Glomerular endothelial cell (primary cell): ENCODE data around the gene DPYD. TPM values are rescaled to one million over a fixed set of nuclear protein-coding genes. Genes with fewer than 3 reads are reported as not detected.
A peak's percentile ranks its signal among the peaks of the same experiment; 100 is the strongest.

ENCODE experiments used
- DNase-seq: peaks from one replicate; pipeline ENCODE4 v3.0.0-alpha.2; 2011; ENCODE audit warnings: low read depth, low spot score; ENCODE audit errors: extremely low read depth
- total RNA-seq: library from RNA; depleted of rRNA; stranded (reverse); fragments of >200 nt; gene quantifications from 2 replicates; pipeline ENCODE4 v1.2.3, GENCODE V29; 2015

DPYD gene
- total RNA-seq, 1 donor from 2014 or later: 6.4 TPM

GRCh38 chr1:97464305-97464704 lies 456.5 kb downstream of the DPYD start:
- no peak for DNase-seq

DNA sequence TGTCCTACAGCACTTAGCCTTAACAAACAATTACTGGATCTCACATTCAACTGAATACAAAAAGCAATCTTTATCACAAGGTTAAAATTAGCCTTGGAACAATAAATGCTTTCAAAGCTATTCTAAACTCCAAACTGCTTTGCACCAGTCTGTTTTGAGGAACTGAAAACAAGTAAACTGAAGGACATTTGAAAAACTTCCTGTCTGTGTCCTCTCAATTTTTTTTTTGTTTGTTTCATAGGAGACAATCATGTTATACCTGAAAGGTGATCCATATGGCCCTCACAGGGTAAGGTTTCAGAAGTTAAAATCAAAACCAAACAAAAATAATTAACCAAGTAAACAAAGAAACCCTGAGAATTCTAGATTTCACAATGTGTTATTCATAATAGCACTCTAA lies 459.1 kb downstream of the DPYD start:
- DNase-seq: no peak

DNA sequence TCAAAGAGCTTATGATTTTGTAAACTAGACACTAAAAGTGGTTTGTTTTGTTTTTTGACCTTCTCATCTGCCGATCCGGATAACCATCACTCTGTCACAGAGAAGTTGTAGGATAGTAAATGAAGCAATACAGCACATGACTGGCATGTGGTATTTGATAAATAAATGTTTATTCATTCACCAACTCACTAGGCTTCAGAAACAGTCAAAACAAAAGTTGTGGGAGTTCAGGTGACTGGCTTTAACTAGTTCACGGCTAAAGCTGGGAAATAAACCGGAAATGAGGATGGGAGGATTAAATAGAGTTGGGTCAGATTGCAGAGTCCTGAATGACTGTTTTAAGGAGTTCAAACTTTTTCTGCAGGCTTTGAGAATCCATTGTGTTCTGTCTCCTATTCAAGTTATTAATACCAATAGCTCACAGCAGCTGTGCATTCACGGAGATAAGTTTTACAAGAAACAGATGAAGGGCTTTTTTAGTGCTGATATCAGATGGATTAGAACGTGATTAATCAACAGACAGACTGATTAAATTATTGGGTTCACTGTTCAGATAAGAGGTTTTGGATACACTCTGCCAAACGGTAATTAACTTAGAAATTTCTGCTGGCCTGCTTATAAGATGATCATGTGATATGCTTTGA lies 463.3 kb downstream of the DPYD start:
- DNase-seq: no peak

DNA sequence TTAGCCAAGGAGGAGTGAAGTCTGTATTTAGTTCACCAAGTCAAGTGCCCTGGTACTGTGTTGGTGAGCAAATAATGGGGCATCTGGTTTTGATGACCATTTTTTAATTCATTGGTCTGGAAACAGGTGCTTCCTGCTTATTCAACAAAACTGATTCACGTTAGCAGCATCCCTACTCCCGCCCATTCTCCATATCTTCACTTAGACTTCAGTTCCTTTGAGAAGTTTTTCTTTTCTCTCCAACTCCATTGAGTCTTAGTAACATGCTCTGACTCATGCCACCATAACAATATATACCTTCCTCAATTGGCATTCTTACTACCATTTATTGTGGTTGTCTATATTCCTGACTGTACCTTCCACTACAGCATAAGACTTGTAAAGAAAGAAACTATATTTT lies 468.9 kb downstream of the DPYD start:
- DNase-seq: peak; percentile 48

- DNase-seq: no peak
Measured at GRCh38 chr1:97451046-97451826, 469.6 kb downstream of the DPYD start.

GRCh38 chr1:97441966-97442365 lies 478.9 kb downstream of the DPYD start:
- DNase-seq: no peak

DNA sequence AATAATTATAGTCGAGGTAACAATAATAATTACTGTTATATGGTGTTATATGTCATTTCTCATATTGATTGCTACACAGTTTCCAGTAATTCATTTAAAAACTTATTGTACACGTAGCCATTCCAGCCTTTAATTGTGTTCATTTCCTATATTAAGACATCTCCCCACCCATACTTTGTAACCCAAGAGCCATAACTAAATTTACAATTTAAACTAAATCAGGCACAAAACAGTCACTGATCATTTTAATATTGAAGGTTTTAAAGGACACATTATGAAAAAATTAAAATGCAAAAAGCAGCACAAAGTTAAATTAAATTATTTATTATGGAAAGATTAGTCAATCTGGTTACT lies 487.0 kb downstream of the DPYD start:
- DNase-seq: no peak

DNA sequence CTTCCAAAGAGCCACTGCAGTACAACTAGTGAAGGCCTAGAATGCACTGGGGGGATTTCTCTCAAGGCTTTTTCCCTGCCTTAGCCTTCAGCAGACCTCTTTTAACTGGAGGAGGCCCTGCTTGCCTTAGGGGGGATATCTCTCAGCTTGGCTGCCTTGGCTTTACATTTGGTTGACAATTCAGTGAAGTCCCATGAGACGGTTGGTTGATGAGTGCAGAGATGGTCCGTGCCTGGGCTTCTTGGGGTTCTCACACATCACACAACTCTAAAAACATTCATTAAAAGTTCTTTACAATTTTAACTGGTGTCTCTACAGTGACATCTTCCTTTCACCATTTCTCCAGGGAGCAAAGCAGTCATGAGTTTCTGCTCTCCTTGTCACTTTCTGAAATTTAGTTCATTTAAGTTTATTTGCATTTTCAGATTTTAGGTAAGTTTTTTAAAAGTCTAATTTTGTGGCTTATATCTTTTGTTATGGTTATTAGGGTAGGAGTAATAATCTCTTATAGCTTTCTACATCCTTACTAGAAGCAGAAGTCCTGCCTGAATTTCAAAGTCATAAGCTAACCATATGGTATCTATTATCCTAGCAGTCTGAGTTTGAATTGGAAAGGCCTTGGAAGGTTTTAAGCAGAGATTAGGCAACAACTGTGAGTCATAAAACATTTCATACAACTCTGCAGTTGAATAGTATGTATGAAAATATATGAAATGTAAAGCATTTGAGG lies 487.6 kb downstream of the DPYD start:
- no peak for DNase-seq

GRCh38 chr1:97427371-97427770 lies 493.5 kb downstream of the DPYD start:
- no peak for DNase-seq

DNA sequence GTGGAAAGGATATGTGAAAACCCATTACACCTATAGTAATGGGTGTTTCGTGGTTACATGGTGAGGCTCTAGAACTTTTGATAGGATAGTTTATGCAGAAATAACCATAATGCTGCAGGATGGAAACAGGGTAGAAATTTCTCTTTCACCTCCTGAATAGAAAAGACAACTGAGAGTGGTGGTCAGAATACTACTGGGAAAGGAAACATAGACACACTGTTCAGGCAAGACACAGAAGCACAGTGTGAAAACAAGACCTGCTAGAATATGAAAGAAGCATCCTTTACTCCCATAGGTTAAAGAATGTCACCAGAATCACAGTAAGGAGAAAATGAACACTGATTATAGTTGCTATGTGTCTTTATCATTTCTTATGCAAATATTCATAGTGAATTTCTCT lies 496.6 kb downstream of the DPYD start:
- DNase-seq: no peak

GRCh38 chr1:97423403-97423802 lies 497.4 kb downstream of the DPYD start:
- no peak for DNase-seq

- no peak for DNase-seq
Measured at GRCh38 chr1:97417661-97418060, 503.2 kb downstream of the DPYD start.

DNA sequence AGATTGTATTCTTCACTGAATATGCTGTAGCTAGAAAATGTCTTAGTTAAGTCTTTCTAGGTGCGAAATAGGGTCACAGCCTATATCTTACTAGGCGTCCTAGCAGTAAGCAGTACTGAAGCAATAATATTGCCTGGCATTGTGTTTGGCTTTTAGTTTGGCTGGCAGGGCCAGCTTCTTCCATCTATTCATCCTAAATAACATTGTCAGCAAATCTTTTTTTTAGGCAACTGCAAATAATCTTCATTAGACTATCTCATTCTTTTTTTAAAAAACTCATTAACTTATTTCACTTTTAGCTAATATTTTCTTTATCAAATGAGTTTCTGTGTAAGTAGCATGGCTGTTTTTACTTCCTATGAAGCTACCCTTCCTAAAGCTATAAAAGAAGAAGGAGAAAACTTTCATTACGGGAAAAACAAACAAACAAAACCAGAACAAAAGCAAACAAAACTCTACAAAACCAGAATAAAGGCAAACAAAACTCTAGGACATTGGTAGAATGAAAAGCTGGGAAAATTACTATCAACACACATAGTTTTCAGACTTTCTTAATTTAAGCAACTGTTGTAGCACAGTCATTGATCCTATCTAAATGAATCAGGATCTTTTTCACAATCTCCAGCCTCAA lies 506.0 kb downstream of the DPYD start:
- DNase-seq: no peak

DNA sequence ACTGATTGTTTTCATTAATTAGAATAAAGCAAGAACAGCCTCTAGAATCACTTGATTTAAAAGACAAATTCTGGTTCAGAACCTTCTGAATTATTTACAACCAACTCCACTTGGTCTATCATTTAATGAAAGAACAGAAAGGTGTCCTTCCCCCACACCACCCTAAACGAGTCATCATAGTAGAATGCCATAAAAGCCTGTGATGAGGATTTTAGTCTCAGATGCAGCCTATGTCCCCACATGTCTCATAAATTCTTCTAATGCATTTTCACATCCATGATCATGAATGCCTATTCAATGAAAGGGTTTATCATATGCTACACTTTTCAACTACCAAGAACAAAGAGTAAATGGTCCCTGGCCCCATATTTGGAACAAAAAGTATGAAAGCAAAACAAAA lies 508.1 kb downstream of the DPYD start:
- no peak for DNase-seq

- DNase-seq: no peak
Measured at GRCh38 chr1:97412166-97412565, 508.7 kb downstream of the DPYD start.

DNA sequence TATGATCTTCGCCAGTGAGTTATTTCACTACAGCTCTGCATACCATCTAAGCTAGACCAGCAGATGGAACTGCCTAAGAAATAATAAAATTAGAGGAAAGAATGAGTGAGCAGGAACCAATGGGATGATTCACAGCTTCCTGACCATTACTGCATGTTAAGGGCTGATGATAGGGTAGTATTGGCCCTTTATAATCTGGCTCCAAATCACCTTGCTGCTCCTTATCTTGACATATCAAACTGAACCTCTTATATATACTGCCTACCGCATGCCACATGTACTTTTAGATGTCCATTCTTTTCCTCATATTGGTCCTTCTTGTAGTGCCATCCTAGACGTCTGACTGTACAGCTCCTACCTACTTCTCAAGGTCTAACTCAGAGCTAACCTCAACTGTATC lies 524.4 kb downstream of the DPYD start:
- no peak for DNase-seq

DNA sequence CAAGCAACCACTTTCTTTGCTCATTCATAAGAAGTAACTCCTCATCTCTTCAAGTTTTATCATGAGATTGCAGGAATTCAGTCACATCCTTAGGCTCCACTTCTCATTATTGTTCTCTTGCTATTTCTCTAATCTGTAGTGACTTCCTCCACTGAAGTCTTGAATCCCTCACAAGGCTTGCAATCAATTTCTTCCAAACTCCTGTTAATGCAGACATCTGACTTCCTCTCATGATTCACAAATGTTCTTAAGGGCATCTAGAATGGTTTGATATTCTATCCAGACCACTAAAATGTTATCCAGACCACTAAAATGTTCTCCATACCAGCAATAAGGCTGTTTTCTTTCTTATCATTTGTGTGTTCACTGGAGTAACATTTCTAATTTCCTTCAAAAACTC lies 528.1 kb downstream of the DPYD start:
- peak; percentile 27 for DNase-seq

- no peak for DNase-seq
Measured at GRCh38 chr1:97385536-97386277, 535.1 kb downstream of the DPYD start.

DNA sequence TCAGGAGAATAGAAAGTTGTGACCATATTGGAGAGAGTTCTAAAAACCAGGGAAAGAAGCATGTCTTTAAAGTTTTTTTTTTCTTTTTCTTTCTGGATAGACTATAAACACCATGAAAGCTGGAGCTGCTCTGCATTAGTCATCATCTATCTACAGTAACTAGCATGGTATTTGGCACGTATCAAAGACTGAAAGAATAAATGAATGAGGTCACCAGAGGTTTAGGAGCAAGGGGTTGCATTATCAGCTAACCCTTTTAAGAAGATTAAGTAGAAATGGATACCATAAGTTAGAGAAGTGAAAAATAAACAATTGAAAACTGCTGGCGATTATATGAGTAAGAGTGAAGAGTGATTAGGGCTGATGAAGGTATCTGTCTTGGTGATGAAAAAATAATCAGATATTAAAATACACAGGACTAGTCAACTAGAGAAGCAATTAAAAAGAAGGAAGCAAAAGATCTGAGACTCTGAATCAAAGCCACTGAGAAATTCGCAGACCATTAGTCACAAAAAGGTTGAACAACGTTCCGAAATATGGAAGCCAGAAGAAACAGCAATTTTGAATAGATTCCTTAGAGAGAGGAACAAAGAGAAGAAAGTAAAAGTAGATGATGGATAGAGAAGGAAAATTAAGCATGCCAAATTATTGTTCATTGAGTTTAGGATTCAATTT lies 536.4 kb downstream of the DPYD start:
- no peak for DNase-seq

DNA sequence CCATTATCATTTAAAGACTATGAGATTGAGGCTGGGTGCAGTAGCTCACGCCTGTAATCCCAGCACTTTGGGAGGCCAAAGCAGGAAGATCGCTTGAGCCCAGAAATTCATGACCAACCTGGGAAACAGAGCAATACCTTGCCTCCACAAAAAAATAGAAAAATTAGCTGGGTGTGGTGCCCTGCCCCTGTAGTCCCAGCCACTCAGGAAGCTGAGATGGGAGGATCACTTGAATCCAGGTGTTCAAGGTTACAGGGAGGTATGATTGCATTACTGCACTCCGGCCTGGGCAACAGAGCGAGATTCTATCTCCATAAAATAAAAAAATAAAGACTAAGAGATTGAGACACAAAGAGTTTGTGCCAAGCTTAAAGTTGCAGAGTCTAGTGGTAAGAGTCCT lies 537.0 kb downstream of the DPYD start:
- no peak for DNase-seq
